ENCODE results near the gene SAPCD2.
"Not testable (repeated sequence)": the region's sequence is repeated elsewhere in the genome, so short reads cannot be mapped to it uniquely, and the experiment has no call there.

Gene SAPCD2, protein sequence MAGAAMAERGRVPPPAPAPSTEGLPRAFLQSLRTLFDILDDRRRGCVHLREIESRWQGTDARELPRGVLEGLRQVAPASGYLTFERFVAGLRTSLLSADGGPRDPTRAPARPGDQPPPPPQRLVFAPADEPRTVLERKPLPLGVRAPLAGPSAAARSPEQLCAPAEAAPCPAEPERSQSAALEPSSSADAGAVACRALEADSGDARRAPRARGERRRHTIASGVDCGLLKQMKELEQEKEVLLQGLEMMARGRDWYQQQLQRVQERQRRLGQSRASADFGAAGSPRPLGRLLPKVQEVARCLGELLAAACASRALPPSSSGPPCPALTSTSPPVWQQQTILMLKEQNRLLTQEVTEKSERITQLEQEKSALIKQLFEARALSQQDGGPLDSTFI

DNA sequence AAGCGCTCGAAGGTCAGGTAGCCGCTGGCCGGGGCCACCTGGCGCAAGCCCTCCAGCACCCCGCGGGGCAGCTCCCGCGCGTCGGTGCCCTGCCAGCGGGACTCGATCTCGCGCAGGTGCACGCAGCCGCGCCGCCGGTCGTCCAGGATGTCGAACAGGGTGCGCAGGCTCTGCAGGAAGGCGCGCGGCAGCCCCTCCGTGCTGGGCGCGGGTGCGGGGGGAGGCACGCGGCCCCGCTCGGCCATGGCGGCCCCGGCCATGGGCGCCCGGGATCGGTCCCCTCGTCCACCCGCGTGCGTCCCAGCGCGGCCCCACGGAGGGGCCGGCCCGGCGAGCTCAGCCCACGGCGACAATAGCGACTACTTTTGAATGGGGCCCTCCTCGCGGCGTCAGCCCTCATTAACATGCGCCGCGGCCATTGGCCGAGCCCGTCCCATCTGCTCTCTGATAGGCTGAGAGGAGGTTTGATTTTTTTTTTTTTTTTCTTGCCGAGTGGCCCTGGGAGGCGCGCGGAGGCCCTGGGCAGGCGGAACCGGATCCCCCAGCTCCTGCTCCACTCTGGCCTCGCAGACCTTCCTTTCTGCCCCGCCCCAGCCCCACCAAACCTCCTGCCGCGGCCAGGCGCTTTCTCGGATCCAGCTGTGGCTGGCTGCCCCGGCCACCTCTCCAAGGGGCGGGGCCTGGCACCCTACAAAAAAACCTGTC lies at the start of gene SAPCD2:
Gene SAPCD2 (minus strand): TSS at position 357 of the 705 bp plus-strand sequence. CDS start 97 bp downstream, at position 260.
- DNase-seq = peak; percentile 85

DNA sequence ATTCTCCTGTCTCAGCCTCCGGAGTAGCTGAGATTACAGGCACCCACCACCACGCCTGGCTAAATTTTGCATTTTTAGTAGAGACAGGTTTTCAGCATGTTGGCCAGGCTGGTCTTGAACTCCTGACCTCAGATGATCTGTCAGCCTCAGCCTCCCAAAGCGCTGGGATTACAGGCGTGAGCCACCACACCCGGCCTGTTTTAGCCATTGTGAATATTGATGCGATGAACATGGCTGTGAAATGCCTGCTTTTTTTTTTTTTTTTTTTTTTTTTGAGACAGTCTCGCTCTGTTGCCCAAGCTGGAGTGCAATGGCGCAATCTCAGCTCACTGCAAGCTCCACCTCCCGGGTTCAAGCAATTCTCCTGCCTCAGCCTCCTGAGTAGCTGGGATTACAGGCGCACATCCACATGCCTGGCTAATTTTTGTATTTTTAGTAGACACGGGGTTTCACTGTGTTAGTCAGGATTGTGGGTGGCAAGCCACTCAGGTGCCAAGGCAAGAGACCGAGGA lies 47.8 kb upstream of the SAPCD2 start:
- DNase-seq = not testable (repeated sequence)

DNA sequence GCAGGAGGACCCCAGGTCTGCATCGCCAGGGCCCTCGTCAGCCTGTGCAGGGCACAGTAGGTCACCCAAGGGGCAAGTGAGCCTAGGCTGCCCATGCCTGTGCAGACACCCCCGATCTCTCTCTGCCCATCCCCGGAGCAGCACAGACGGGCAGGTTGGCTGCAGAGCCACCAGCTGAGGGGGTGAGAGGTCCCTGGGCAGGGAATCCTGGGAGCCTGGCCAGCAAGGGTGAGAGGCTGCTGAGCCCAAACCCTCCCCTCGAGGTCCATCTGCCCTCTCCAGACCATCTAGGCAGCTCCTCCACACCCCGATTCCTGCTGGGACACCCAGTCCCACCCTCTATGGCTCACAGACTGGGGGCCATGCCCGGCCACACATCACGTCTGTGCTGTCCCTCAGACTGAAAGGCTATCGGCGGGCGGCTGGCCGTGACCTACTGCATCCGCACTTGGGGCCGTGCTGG lies 46.9 kb upstream of the SAPCD2 start:
- no peak for DNase-seq

DNA sequence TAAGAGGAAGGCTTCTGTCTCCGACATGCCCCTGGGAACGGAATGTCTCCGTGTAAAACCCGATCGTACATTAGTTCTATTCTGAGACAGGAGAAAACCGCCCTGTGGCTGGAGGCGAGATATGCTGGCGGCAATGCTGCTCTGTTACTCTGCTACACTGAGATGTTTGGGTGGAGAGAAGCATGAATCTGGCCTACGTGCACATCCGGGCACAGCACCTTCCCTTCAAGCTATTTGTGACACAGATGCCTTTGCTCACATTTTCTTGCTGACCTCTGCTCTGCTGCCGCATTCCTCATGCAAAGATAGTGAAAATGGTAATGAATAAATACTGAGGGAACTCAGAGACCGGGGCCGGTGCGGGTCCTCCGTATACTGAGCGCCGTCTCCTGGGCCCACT lies 46.4 kb upstream of the SAPCD2 start:
- no peak for DNase-seq

DNA sequence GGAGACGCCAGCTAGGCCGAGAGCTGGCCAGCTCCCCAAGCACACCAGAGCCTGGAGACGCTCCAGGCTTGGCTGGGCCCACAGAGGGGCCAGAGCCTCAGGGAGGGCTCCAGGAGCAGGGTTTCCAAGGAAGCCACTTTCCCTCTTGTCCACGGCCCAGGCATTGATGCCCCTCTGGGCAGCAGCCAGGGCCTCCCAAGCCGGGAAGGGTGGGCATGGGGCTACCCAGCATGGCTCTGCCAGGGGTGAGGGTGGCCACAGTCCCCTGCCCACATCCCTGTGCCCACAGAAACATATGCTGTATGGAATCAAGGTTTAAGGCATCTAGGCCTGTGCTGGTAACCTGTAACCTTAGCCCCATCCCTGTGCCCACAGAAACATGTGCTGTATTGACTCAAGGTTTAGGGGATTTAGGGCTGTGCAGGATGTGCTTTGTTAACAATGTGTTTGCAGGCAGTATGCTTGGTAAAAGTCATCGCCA lies 45.7 kb upstream of the SAPCD2 start:
- no peak for DNase-seq

DNA sequence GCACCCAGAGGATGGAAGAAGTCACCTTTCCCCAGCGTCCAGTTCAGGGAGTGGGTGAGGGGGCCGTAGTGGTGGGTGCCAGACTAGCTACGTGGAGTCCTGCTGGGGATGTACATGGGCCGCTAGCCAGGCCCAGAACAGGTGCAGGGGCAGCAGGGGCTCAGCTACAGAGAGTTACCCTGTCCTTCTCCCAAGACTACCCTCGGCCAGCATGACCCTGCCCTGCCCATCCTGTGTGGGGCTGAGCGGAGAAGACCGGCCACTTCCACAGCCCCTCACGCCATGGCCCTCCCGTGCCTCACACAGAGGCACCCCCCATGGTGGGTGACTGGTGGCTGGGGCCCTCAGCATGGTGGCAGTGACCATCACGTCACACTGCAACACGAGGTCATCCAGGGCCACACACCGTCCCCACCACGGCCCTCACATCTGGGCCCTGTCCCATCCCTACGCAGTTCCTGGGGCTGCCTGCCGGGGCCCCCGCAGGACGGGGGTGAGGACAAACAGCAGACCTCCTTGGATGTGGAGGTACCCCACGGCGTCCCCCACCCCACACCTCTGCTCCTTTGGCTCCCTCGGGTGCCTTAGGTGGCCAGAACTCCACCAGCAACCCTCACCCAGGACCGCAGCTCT lies 45.2 kb upstream of the SAPCD2 start:
- DNase-seq = no peak

DNA sequence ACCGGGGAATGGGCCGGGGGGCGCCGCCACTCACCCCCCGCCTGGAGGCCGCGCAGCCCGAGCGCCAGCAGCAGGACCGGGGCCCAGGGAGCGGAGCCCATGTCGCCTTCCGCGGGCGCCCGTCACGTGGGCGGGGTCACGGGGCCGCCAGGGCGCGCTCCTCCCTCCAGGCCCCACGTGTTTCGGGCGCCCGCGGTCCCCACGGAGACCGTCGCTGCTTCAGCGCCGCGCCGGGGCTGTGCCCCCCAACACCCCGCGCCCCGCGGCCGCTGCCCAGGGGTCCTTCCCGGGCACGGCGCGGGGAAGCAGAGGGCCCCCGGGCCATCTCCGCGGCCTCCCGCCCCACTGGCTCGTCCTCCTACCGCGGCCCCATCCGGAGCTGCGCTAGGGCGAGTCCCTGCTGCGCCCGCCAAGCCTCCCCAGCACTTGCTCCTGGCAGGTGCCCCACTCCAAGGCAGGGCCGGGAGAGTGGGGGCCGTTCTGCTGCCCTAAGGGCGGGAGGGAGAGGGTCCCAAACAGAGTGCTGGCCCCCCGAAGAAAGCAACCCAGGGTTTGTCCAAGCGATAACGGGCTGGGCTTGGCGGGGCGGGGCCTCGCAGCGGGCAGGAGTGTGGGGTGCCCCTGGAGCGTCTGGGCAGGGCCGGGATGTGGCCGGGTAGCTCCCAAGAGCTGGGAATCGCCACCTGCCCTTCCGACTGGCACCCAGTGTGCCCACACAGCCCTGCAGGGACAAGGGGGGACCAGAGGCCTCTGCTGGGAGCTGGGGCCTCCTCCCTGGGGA lies 44.4 kb upstream of the SAPCD2 start, which contains the start of gene DPP7:
Gene DPP7 (minus strand): TSS at position 121 of the 781 bp plus-strand sequence. CDS start 20 bp downstream, at position 101.
- peak; percentile 55 for DNase-seq

DNA sequence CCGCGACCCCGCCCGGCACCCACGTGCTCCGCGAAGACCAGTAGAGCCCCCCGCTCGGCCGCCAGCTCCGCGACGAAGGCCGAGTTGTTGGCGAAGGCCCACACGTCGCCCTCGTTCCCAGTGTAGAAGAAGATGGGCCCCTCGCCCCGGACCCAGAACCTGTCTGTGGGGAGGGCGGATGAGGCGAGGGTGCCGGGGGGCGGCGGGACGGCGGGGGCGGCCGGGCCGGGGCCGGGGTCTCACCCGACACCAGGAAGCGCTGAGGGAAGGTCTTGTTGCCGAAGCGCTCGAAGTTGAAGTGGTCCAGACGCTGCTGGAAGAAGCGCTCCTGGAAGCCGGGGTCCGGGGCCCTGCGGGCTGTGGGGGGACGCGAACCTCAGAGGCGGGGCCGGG lies 43.9 kb upstream of the SAPCD2 start:
- no peak for DNase-seq

DNA sequence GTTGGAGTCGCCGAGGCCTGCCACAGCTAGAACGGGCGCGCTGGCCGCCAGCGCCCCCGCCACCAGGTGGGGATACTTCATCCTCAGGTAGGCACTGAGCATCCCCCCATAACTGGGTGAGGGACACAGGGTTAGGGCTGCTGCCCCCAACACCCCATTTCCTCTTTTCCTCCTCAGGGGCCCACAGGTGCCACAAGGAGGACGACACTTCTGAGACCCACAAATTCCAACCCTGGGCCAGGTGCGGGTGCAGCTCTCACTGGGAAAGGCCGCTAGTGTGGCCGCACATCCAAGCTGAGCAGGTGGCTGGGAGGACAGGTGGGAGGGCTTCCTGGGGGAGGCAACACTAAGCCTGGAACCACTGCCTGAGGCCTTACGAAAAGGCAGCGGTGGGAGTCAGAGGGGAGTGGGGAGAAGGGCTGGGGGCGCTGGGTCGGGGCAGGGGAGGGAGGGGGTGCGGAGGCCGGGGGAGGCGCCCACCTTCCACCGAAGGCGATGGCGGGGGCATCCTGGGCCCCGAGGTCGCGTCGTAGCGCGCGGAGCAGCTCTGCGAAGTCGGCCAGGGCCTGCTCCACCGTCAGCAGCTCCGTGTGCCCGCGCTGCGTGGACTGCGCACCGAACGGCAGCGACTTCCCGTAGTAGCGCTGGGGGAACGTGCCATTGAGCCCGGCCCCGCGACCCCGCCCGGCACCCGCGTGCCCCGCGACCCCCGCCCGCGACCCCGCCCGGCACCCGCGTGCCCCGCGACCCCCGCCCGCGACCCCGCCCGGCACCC lies 43.2 kb upstream of the SAPCD2 start:
- DNase-seq = no peak

DNA sequence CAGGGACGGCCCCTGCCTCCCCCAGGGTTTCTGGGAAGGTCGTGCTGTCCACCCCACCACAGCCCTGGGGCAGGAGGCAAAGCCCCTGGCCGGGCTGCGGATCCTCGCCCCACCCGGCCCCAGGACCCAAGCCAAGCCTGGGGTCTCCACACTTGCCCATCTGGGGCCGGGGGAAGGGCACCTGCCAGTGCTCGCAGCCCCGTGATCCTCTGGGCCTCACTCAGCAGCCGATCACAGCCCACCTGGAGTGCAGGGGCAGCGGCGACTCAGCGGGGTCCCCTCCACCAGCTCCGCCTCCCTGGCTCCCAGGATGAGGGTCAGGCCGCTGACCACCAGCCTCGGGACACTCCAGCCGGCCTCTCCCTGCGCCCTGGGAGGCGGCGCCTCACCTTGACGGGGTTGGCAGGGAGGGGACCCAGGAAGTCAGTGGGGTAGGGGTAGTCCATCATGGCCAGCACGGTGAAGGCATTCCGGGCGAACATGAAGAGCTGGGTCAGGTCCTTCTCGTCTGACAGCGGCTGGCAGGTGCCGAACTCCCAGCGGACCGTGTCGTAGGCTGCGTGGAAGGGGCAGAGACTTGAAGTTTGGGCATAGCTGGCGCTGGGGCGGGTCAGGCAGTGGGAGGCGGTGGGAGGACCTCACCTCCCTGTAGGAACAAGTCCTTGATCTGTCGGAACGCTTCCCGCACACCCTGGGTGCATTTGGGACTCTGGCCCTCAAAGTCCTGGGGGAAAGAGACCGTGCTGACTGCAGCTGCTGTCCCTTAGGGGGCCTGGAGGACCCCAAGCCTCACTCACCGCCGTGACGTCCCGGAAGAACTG lies 42.4 kb upstream of the SAPCD2 start:
- no peak for DNase-seq

DNA sequence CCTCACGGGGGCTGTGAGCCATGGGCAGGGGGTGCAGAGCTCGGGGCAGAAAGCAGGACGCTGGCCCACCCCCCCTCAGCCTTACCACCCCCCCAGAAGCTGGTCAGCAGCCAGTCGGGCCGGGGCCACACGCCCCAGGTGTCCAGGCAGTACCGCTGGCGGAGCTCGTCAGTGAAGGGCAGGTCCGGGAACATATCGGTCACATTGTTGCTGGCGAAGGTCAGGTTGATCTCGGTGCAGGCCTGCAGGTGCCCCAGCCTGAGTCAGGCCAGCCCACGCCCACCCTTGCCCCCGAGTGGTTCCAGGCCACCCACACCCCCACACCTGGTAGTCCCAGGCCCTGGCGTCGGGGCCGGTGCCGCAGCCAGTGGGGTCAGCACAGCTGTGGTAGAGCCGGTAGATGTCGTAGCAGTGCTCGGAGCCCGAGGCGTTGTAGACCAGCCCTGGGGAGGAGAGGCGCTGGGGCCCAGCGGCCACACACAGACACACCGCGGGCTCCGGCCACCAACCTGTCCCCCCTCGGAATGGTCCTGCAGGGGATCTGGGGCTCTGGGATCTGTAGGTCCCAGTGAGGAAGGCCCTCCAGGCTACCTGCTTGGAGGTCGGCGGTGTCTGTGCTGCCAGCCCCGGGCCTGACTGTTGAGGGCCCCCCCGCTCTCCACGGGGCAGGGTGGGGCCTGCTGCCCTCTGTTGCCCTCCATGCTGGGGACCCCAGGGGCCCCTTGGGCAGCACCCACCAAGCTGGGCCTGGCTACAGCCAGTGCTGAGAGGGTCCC lies 41.6 kb upstream of the SAPCD2 start:
- no peak for DNase-seq

DNA sequence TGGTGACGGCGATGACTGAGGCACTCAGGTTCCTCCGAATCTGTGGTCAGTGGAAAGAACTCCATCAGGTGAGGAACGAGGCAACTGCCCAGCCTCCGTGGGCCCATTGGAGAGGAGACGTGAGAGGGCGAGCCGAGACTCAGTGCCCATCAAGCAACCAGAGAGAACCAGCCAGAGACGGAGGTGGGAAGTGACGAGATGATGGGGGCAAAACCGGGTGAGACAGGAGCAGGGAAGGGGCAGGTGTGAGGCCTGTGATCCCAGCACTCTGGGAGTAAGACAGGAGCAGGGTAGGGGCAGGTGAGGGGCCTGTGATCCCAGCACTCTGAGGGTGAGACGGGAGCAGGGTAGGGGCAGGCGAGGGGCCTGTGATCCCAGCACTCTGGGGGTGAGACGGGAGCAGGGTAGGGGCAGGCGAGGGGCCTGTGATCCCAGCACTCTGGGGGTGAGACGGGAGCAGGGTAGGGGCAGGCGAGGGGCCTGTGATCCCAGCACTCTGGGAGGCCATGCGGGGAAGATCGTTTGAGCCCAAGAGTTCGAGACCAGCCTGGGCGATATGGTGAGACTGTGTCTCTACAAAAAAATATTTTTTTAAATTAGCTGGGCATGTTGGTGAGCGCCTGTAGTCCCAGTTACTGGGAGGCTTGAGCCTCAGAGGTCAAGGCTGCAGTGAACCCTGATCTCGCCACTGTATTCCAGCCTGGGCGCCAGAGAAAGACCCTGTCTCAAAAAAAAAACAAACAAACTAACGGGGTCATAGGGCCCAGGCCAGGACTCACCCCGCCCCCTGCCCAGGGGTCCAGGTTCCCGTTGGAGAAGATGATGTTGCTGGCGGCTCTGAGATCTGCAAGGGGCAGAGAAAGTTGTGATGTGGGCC lies 40.8 kb upstream of the SAPCD2 start:
- no peak for DNase-seq

DNA sequence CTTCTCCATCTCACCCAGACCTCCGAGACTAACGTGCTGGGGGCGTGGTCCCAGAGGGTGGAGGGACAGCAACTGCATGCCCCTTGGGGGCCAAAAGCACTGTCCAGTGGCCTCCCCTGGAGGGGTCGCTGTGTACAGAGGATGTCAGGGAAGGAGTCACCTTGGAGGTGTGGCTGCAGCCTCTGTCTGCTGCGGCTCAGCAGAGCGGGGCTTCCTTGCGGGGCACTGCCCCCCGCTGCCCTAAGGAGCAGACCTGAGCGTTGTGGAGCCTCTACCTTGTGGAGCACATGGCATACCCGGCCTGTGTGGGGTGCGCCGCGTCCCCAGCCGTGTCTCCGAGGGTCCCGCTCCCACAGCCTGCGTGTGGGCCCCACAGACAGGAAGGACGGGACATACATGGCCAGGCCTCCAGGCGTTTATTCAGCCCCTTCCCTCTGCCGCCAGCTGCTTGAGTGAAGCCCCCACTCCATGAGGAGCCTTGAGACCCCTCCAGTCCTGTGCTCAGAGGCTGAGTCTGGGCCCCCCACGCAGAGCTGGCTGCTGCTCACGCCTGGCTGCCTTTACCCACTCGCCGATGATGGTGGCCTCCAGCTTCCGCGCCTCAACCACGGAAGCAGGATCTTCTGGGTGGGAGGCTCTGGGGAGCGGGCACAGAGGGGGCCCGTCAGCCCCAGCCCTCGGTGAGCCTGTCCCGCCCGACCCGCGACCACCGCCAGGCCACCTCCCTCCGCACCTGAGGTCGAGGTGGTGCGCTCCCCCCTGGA lies 40.0 kb upstream of the SAPCD2 start:
- DNase-seq = no peak

DNA sequence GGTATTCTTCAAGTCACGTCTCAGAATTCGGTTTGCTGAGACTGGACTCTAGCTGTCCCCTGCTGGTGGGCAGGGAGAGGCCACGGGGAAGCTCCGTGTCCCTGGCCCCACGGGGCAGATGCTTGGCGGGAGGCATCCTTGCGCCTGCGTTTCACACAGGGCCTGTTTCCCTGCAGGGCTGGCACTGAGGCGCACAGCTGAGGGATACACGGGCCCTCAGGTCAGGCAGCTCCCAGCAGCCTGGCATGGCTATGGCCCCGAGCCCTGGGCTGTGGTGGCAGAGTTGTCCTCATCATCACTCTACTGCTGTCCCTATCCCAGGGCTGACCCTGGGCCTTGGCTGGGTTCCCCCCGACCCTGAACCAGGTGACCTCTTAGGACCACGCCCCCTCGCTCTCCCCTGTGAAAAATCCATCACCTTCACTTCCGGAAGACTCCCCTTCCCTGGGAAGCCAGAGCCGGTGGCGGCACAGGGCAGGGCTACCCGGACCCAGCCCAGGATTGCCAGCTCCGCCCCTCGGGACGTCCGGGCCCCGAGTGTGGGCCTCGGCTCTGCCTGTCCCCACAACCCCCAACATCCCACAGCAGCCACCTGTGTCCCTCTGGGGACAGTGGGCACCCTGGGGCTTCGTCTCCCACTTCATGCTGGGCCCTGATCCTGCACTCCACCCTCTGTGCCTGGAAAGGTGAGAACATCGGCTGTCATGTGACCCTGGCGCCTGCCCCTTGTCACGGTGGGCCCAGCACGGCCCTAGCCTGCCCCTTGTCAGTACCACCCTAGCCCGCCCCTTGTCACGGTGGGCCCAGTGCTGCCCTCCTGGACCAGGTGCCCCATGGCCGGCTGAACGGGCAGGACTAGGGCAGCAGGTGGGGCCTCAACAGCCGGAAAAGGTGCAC lies 39.1 kb upstream of the SAPCD2 start:
- DNase-seq = no peak

DNA sequence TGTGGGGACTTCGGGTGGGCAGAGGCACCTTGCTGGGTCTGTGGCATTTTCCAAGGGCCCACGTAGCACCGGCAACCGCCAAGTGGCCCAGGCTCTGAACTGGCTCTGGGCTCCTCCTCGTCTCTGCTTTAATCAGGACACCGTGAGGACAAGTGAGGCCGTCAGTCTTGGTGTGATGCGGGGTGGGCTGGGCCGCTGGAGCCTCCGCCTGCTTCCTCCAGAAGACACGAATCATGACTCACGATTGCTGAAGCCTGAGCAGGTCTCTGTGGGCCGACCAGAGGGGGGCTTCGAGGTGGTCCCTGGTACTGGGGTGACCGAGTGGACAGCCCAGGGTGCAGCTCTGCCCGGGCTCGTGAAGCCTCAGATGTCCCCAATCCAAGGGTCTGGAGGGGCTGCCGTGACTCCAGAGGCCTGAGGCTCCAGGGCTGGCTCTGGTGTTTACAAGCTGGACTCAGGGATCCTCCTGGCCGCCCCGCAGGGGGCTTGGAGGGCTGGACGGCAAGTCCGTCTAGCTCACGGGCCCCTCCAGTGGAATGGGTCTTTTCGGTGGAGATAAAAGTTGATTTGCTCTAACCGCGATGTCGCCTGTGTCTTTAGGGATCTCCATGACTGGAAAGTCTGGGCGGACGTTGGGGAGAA lies 38.4 kb upstream of the SAPCD2 start:
- DNase-seq = no peak

DNA sequence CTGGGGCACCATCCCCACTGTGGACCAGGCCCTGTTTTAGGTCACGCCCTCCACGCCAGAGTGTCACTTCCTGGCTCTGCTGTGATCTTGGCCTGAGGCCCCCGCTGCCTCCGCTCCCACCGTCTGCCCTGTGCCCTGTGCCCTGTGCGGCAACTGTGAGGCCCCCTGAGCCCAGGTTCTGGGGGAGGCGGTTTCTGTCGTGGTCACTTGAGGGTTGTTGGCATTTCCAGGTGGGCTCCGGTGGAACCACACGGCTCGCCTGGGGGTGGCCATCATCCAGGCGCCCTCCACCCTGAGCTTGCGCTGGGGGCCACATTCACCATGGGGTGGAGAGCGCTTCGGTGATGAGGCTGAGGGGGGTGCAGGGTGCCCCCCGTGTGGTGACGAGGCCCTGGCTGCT lies 37.6 kb upstream of the SAPCD2 start:
- no peak for DNase-seq

Measured in HCEC 1CT (cell line).